Measurements from ENCODE around the gene TMC2.
"Not testable (repeated sequence)": the region's sequence is repeated elsewhere in the genome, so short reads cannot be mapped to it uniquely, and the experiment has no call there.

GRCh38 chr20:2684817-2685216 lies 148.4 kb downstream of the TMC2 start:
- not testable (repeated sequence) for TF ChIP-seq CTCF (IDR thresholded peaks at IDR 0.05); REST (IDR thresholded peaks at IDR 0.05); PHF8 (IDR thresholded peaks at IDR 0.05; ENCODE audit: borderline replicate concordance, low read depth); EHF (CRISPR knock-in tag; IDR thresholded peaks at IDR 0.05); SMC3 (IDR thresholded peaks at IDR 0.05)
